Sigmoid colon (tissue), 4 donors: ENCODE measurements around the gene HSD17B2.

Experiments
- EP300 ChIP-seq, 4 donors: sonication (generic); formaldehyde crosslinking; IDR thresholded peaks; one replicate each; pipeline ENCODE4 v1.6.1; 2017; ENCODE audit warnings: antibody characterized with exemption in 4 of 4
- POLR2A ChIP-seq, 2 donors: fragments of 450-650 bp; IDR thresholded peaks; one replicate each; pipeline ENCODE4 v1.6.1; 2016; ENCODE audit warnings: antibody characterized with exemption in 2 of 2, mild to moderate bottlenecking in 2 of 2, moderate library complexity in 2 of 2
- POLR2AphosphoS5 ChIP-seq, 4 donors: sonication (generic); formaldehyde crosslinking; IDR thresholded peaks; one replicate each; pipeline ENCODE4 v1.6.1; 2017; ENCODE audit warnings: antibody characterized with exemption in 4 of 4
- TF ChIP-seq, protein P1 (sequence below), 4 experiments: fragments of 450-650 bp in 3 of 4; fragments of 200-600 bp in 1 of 4; IDR thresholded peaks; one replicate each; pipeline ENCODE4 v1.5.1; 2016 to 2019; ENCODE audit warnings: antibody characterized with exemption in 4 of 4, mild to moderate bottlenecking in 3 of 4, moderate library complexity in 2 of 4

DNA sequence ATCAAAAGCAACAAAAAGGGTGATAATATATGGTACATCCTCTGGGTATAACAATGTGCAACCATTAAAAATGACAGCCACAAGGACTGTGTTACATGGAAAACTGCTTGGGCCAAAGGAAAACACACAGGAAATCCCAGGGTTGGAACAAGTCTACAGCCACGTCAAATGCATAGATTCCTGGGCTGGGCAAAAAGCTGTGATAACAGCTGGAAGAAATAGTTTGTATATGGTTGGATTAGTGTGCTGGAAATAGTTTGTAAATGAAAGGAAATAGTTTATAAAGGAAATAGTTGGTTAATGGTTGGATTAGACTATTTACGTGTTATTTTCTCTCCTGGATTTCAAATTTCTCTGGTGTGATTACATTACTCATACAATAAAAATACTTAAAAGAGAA is 2.6 kb downstream of the HSD17B2 start:
- TF ChIP-seq POLR2AphosphoS5 (IDR thresholded peaks at IDR 0.05) = no peak
- TF ChIP-seq POLR2A (IDR thresholded peaks at IDR 0.05) = no peak
- TF ChIP-seq, protein P1, sequence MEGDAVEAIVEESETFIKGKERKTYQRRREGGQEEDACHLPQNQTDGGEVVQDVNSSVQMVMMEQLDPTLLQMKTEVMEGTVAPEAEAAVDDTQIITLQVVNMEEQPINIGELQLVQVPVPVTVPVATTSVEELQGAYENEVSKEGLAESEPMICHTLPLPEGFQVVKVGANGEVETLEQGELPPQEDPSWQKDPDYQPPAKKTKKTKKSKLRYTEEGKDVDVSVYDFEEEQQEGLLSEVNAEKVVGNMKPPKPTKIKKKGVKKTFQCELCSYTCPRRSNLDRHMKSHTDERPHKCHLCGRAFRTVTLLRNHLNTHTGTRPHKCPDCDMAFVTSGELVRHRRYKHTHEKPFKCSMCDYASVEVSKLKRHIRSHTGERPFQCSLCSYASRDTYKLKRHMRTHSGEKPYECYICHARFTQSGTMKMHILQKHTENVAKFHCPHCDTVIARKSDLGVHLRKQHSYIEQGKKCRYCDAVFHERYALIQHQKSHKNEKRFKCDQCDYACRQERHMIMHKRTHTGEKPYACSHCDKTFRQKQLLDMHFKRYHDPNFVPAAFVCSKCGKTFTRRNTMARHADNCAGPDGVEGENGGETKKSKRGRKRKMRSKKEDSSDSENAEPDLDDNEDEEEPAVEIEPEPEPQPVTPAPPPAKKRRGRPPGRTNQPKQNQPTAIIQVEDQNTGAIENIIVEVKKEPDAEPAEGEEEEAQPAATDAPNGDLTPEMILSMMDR (IDR thresholded peaks at IDR 0.05) = no peak
- no peak for TF ChIP-seq EP300 (IDR thresholded peaks at IDR 0.05)
